AG08396 (cell line): Measurements from ENCODE around the gene SURF6.
"Not testable (repeated sequence)": the region's sequence is repeated elsewhere in the genome, so short reads cannot be mapped to it uniquely, and the experiment has no call there.

Experiments
- DNase-seq: peaks from one replicate; pipeline ENCODE4 v3.0.0; 2012; ENCODE audit warnings: low spot score, mixed read lengths

The SURF6 gene

GRCh38 chr9:133286523-133286922 is 49.5 kb downstream of the SURF6 start:
- no peak for DNase-seq

- no peak for DNase-seq
Observed at GRCh38 chr9:133285252-133285775, 50.7 kb downstream of the SURF6 start.

- no peak for DNase-seq
Observed at GRCh38 chr9:133284362-133284761, 51.6 kb downstream of the SURF6 start.

DNA sequence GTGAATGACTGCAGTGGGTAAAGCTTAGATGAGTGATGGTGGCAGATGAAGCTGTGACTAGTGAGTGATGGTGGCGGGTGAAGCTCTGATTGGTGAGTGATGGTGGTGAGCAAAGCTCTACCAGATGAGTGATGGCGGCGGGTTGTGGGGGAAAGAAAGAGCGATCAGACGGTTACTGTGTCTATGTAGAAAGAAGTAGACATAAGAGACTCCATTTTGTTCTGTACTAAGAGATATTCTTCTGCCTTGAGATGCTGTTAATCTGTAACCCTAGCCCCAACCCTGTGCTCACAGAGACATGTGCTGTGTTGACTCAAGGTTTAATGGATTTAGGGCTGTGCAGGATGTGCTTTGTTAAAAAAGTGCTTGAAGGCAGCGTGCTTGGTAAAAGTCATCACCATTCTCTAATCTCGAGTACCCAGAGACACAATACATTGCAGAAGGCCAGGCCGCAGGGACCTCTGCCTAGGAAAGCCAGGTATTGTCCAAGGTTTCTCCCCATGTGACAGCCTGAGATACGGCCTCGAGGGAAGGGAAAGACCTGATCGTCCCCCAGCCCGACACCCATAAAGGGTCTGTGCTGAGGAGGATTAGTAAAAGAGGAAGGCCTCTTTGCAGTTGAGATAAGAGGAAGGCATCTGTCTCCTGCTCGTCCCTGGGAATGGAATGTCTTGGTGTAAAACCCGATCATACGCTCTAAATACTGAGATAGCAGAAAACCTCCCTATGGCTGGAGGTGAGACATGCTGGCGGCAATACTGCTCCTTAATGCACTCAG is 52.5 kb downstream of the SURF6 start:
- DNase-seq: not testable (repeated sequence)

GRCh38 chr9:133282464-133283238 is 53.3 kb downstream of the SURF6 start:
- DNase-seq: no peak

- no peak for DNase-seq
Observed at GRCh38 chr9:133280392-133280791, 55.6 kb downstream of the SURF6 start.
